ENCODE results near the gene STX10.

DNA sequence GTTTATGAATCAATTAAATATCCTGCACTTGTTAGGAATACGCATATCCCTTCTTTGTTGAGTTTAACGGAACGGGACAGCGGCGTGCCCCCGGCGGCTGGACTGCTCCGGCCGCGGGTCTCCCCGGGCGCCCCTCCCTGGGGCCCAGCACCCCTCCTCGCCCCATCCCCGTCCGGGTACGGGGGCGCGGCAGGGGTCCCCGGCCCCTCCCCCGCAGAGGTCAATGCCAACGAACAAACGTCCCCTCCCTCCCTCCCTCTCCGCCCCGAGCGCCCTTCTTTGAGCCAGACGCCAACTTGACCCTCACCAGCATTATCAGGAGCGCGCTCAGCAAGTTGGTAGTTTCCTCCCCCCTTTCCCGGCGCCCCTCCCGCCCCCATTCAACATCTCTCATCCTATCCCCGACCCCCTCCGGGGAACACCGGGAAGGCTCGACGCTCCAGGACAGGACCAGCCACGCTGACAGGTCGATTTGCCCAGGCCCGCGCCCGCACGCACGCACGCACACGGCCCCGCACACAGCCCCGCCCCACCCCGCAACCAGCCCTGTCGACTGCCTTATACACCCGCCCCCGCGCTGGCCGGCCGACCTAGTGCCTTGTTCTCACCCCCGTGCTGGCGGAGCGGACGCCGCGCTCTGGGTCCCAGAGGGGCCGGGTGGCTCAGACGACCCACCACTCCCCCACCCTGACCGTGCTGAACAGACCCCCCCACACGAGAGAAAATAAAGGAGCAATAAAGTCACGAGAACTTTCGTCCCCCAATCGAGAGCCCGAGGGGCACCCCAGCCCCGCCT, 52.5 kb downstream of the STX10 start:
- TF ChIP-seq CTCF (conservative IDR thresholded peaks at IDR 0.05), result no peak
- no peak for TF ChIP-seq EZH2 (IDR thresholded peaks at IDR 0.05; ENCODE audit: low read depth)

Measured in PC-9 (cell line).